ENCODE measurements around the gene SPCS2. TPM values are rescaled to one million over a fixed set of nuclear protein-coding genes. Genes with fewer than 3 reads are reported as not detected.

The SPCS2 gene
- total RNA-seq, 1 experiment from 2014 or later, result 175 TPM

GRCh38 chr11:75001686-75002085, 52.6 kb downstream of the SPCS2 start:
- Histone ChIP-seq H3K9me3 (ENCODE audit: insufficient read depth, low read depth) (no peaks in the 10 kb centered on the region), H3K4me1 (replicated peaks; ENCODE audit: insufficient read depth) (no peaks in the 10 kb centered on the region), H3K4me3 (no peak overlapping the region), H3K27me3 (ENCODE audit: insufficient read depth, low read depth) (no peaks in the 10 kb centered on the region), H3K4me2 (no peak overlapping the region), H3K9me2 (ENCODE audit: insufficient read depth) (no peaks in the 10 kb centered on the region; the same call in 1 of the 2 replicates), H3K79me2 (ENCODE audit: low read depth) (no peaks in the 10 kb centered on the region), H4K20me1 (ENCODE audit: insufficient read depth) (no peaks in the 10 kb centered on the region), H3F3A (ENCODE audit: insufficient read depth, low read depth) (no peaks in the 10 kb centered on the region), H3K36me3 (ENCODE audit: low read depth) (no peaks in the 10 kb centered on the region), H3K27ac (no peak overlapping the region), H2AFZ (no peak overlapping the region)
- intact Hi-C loops (cut with micrococcal nuclease; ENCODE audit: unreplicated experiment), result no loop called here
- POLR2A ChIA-PET (ENCODE audit: unreplicated experiment), result no interaction called here
- no TSS peak for BruUV-seq (replicated peaks)
- no peak for DNase-seq
- CTCF ChIA-PET, result interaction anchor here (0.8 kb wide), 1 partner anchor 247 kb away, joined by 3 read pairs; no protein-coding TSS in a partner anchor
- TF ChIP-seq EZH2 (IDR thresholded peaks at IDR 0.05; ENCODE audit: low read depth) (no peak), CTCF (conservative IDR thresholded peaks at IDR 0.05) (no peak)

GRCh38 chr11:75002516-75002915, 53.5 kb downstream of the SPCS2 start:
- intact Hi-C loops (cut with micrococcal nuclease; ENCODE audit: unreplicated experiment), result no loop called here
- TF ChIP-seq EZH2 (IDR thresholded peaks at IDR 0.05; ENCODE audit: low read depth), result no peak
- no peak for TF ChIP-seq CTCF (conservative IDR thresholded peaks at IDR 0.05)
- Histone ChIP-seq H4K20me1 (ENCODE audit: insufficient read depth) (no peaks in the 10 kb centered on the region), H3K79me2 (ENCODE audit: low read depth) (no peaks in the 10 kb centered on the region), H3K27ac (no peak overlapping the region), H3K36me3 (ENCODE audit: low read depth) (no peaks in the 10 kb centered on the region), H3K4me1 (replicated peaks; ENCODE audit: insufficient read depth) (no peaks in the 10 kb centered on the region), H3K9me3 (ENCODE audit: insufficient read depth, low read depth) (no peaks in the 10 kb centered on the region), H2AFZ (no peak overlapping the region), H3K9me2 (ENCODE audit: insufficient read depth) (no peaks in the 10 kb centered on the region; the same call in 1 of the 2 replicates), H3K4me2 (no peak overlapping the region), H3K4me3 (no peak overlapping the region), H3F3A (ENCODE audit: insufficient read depth, low read depth) (no peaks in the 10 kb centered on the region), H3K27me3 (ENCODE audit: insufficient read depth, low read depth) (no peaks in the 10 kb centered on the region)
- no TSS peak for BruUV-seq (replicated peaks)
- ChIA-PET POLR2A (ENCODE audit: unreplicated experiment) (no interaction called here), CTCF (interaction anchor here (0.8 kb wide), 1 partner anchor 246 kb away, joined by 3 read pairs; no protein-coding TSS in a partner anchor)
- no peak for DNase-seq

- no peaks in the 10 kb centered on the region; the same call in 1 of the 2 replicates for H3K9me2 ChIP-seq (ENCODE audit: insufficient read depth)
- TF ChIP-seq CTCF (conservative IDR thresholded peaks at IDR 0.05) (no peak), EZH2 (IDR thresholded peaks at IDR 0.05; ENCODE audit: low read depth) (no peak)
- no peaks in the 10 kb centered on the region for H3F3A ChIP-seq (ENCODE audit: insufficient read depth, low read depth)
- no peak for DNase-seq
- no peaks in the 10 kb centered on the region for H4K20me1 ChIP-seq (ENCODE audit: insufficient read depth)
- BruUV-seq (replicated peaks), result no TSS peak
- no peak overlapping the region for H3K4me3 ChIP-seq
- no peaks in the 10 kb centered on the region for H3K79me2 ChIP-seq (ENCODE audit: low read depth)
- H2AFZ ChIP-seq, result no peak overlapping the region
- ChIA-PET CTCF (no interaction called here), POLR2A (ENCODE audit: unreplicated experiment) (interaction anchor here (0.6 to 0.7 kb wide), 2 partner anchors 13 to 65 kb away, joined by 4 to 8 read pairs; no protein-coding TSS in a partner anchor)
- no peak overlapping the region for H3K4me2 ChIP-seq
- intact Hi-C loops (cut with micrococcal nuclease; ENCODE audit: unreplicated experiment), result no loop called here
- H3K27me3 ChIP-seq (ENCODE audit: insufficient read depth, low read depth), result no peaks in the 10 kb centered on the region
- H3K27ac ChIP-seq, result no peak overlapping the region
- no peaks in the 10 kb centered on the region for H3K36me3 ChIP-seq (ENCODE audit: low read depth)
- H3K4me1 ChIP-seq (replicated peaks; ENCODE audit: insufficient read depth), result no peaks in the 10 kb centered on the region
- no peaks in the 10 kb centered on the region for H3K9me3 ChIP-seq (ENCODE audit: insufficient read depth, low read depth)
Observed at GRCh38 chr11:75004215-75004614, 55.1 kb downstream of the SPCS2 start.
